ENCODE data around the gene NEMP2.
A peak's percentile ranks its signal among the peaks of the same experiment; 100 is the strongest.

The NEMP2 gene

GRCh38 chr2:190554357-190555006, 20.0 kb upstream of the NEMP2 start:
- no peak for DNase-seq (ENCODE audit: low read depth)

- no peak for DNase-seq (ENCODE audit: low read depth)
These were observed 18.7 kb upstream of the NEMP2 start for GRCh38 chr2:190553254-190553653.

DNA sequence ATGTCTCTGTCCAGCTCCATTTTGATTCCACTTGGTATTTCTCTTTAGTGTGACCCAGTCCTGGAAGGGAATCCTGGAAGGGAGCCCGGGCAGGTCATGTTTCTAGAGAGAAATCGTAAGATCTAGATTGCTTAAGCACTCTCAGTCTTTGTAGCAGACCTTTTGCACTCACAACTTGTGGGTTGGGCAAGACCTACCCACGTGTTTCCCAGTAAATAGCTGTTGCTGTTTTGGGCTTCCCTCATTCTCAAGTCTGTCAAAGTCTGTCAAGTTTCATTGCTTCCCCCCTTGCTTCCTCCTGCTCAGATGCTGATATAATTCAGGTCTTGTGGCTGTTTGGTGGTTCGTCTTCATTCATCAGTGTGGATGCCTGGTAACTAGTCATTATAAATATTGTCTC, 17.4 kb upstream of the NEMP2 start:
- DNase-seq (ENCODE audit: low read depth) = no peak

DNA sequence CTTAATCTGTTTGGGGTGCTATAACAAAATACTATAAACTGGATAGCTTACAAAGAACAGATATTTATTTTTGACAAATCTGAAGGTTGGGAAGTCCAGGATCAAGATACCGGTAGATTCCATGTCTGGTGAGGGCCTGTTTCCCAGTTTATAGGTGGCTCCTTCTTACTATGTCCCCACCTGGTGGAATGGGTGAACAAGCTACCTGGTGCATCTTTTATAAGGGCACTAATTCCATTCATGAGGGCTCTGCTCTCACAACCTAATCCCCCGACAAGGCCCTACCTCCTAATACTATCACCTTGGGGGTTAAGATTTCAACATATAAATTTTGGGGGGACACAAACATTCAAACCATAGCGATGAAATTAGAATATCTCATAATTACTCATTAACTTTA, 15.6 kb upstream of the NEMP2 start:
- DNase-seq (ENCODE audit: low read depth) = no peak

DNA sequence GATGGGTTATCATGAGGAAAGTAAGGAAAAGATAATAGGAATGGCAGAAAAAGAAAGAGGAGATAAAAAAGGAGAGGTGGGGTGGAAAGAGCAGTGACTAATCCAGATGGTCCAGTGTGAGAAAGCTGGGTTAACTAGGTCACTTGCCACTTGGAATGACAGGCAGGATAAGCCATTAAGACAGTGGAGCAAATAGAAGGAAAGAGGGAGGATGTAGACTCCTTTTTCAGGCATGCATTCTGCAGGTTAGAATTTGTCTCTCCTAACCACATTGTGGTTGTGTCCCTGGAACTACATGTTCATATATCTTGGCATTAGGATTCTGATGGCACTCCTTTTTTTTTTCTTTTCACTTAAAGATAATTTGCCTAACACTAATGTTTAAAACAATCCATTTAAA, 13.4 kb upstream of the NEMP2 start:
- no peak for DNase-seq (ENCODE audit: low read depth)

DNA sequence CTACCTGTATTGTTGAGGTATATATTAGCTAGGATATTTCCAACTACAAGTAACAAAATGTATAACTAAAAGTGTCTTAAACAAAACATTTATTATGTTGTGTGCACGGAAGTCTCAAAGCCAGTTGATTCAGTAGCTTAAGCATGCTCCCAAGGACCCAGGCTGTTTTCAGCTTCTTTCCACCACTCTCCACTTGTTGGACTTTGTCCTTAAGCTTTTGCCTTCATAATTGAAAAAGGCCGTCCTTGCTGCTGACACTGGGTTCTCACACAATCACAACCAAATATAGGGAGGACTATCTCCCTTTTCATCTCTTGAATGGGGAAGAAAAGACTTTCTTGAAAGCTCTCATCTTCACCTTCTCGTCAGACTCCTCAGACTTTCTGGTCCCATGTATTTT, 12.2 kb upstream of the NEMP2 start:
- DNase-seq (ENCODE audit: low read depth) = no peak

DNA sequence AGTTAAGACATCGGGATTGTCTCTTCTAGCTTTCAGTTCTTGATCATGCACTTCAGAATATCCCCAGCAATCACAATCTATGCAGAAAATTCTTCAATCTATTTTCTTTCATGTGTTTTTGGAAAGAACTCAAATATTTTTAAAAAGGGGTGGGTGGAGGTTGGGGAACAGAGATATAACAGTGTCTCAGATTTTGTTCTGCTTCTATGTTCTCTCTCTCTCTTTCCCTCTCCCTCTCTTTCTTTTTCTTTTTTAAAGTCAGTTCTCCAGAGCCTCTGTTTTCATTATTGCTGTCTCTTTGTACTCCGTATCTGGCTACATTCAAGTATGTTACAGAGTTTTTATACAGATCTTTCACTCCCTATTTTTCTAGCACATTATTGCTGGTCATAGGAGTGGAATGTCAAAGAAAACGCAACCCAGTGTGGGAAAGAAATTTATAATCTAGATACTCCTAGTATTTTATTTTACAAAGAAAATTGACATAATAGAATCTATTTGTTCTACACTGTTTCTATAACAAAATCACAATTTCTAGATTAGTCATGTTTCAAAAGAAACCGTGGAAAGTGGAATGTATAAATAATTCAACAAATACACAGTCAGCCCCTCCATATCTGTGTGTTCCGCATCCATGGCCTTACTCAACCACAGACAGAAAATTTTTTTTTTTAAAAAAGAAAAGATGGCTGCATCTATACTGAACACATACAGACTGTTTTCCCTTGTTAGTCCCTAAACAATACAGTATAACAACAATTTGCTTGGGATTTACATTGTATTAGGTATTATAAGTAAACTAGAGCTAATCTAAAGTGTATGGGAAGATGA, 11.2 kb upstream of the NEMP2 start:
- no peak for DNase-seq (ENCODE audit: low read depth)

GRCh38 chr2:190545093-190545492, 10.6 kb upstream of the NEMP2 start:
- no peak for DNase-seq (ENCODE audit: low read depth)

GRCh38 chr2:190540048-190540447, 5.5 kb upstream of the NEMP2 start:
- DNase-seq (ENCODE audit: low read depth) = no peak

DNA sequence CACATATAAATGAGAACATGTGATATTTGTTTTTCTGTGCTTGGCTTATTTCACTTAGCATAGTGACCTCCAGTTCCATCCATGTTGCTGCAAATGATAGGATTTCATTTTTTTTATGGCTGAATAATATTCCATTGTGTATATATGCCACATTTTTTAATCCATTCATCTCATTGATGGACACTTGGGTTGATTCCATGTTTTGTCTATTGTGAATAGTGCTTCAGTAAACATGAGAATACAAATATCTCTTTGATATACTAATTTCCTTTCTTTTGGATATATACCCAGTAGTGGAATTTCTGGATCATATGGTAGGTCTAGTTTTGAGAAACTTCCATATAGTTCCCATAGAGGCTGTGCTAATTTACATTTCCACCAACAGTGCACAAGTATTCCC, 3.7 kb upstream of the NEMP2 start:
- no peak for DNase-seq (ENCODE audit: low read depth)

GRCh38 chr2:190537765-190538164, 3.2 kb upstream of the NEMP2 start:
- DNase-seq (ENCODE audit: low read depth) = no peak

GRCh38 chr2:190535586-190535985, 1.1 kb upstream of the NEMP2 start:
- DNase-seq (ENCODE audit: low read depth) = no peak

GRCh38 chr2:190535121-190535439, 558 bp upstream of the NEMP2 start:
- no peak for DNase-seq (ENCODE audit: low read depth)

DNA sequence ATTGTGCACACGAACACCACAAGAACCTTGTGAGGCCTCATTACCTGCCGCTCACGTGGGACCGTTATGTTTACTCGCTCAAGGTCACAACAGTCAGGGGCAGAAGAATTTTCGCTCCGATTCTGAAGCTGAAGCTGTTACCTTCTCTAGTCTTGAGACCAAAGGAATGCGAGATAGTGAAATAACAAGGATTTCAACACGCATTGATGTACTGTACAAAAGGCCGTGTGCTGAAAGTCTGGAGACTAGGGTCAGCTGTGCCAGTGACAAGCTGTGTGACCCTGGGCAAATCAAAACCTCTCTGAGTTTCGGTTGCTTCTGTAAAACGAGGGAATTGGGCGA, 583 bp downstream of the NEMP2 start:
- DNase-seq (ENCODE audit: low read depth) = peak; percentile 46

- no peak for DNase-seq (ENCODE audit: low read depth)
These were observed 1.2 kb downstream of the NEMP2 start for GRCh38 chr2:190533175-190533967.

GRCh38 chr2:190532581-190532980, 1.9 kb downstream of the NEMP2 start:
- no peak for DNase-seq (ENCODE audit: low read depth)

DNA sequence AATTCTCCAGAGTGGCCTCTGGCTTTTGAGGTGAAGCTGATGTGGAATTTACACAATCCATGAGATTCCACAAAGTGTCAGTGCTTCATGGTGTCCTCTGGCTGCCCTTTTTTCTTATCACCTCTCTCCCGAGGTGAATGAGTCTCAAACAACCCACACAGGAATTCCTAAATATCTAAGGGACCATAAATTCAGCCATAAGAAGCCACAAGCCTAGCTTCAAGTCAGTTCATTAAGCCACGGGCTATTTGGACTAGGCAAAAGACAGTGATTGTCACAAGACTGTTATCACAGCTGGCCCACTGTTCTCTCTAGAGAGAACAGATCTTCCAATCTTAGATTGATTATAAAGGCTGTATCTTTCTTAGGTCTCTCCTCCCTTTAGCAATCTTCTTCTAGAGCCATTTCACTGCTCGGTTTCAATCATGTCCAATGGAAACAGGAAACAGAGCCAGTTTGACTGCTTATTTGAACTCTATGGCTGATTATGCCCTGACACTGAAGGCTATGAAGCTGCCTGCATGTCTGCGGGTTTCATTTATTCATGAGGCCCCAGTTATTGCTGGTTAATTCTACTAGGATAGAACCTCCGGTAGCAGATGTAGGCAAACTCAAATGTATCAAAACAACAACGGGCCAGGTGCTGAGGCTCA, 4.1 kb downstream of the NEMP2 start:
- DNase-seq (ENCODE audit: low read depth) = no peak

GRCh38 chr2:190529486-190530247, 4.9 kb downstream of the NEMP2 start:
- no peak for DNase-seq (ENCODE audit: low read depth)

DNA sequence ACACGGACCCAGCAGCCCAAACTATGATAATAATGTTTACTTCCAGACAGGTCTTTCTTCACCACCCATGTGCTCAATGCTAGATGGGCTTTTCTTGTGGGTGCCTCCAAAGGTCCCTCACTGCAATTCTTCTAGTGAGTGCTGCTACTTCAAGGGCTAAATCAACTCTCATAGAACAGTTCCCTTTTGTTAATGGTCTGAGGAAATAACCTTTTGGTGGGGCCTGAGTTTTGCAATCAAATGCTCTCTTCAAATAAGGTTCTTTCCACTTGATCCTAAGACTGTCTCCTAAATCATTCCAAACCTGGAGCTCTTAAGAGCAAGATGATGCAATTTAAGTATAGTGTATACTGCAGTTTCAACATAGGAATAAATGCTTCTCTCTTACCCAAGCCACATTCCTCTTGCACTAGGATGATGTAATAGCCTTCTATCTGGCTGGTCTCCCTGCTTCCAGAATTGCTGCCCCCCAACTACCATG, 6.0 kb downstream of the NEMP2 start:
- DNase-seq (ENCODE audit: low read depth) = no peak

- DNase-seq (ENCODE audit: low read depth) = no peak
These were observed 6.6 kb downstream of the NEMP2 start for GRCh38 chr2:190527918-190528317.

GRCh38 chr2:190527214-190527613, 7.3 kb downstream of the NEMP2 start:
- DNase-seq (ENCODE audit: low read depth) = no peak

Data from stimulated activated CD4-positive, alpha-beta T cell treated with anti-CD3 and anti-CD28 coated beads, Interleukin-2, amount 100 ng/mL, for 4 hours (primary cell).